HepG2 (cell line): ENCODE results near the gene SLC23A3. TPM values are rescaled to one million over a fixed set of nuclear protein-coding genes. Genes with fewer than 3 reads are reported as not detected.

Source experiments
- DPF2 ChIP-seq: sonication (generic); formaldehyde crosslinking; IDR thresholded peaks from 2 replicates; pipeline ENCODE4 v1.4.0; 2020; ENCODE audit warnings: mild to moderate bottlenecking, low read depth, missing genetic modification reagents, borderline replicate concordance
- FOXO1 ChIP-seq: sonication (generic); formaldehyde crosslinking; IDR thresholded peaks from 2 replicates; pipeline ENCODE4 v1.4.0; 2020; ENCODE audit warnings: missing genetic modification reagents
- HCFC1 ChIP-seq: fragments of 150-350 bp; IDR thresholded peaks from 2 replicates; pipeline ENCODE4 v1.6.1; 2014; ENCODE audit warnings: low read depth, low read length
- NPAS2 ChIP-seq: sonication (generic); formaldehyde crosslinking; IDR thresholded peaks from 2 replicates; pipeline ENCODE4 v1.8.0; 2022; ENCODE audit warnings: mild to moderate bottlenecking, missing genetic modification reagents, borderline replicate concordance
- POLR2AphosphoS2 ChIP-seq: IDR thresholded peaks from 2 replicates; pipeline ENCODE4 v1.6.1; 2011; ENCODE audit warnings: low read depth, low read length, improper control_type of control experiment
- PRPF4 ChIP-seq: fragments of 200-400 bp; formaldehyde crosslinking; IDR thresholded peaks from 2 replicates; pipeline ENCODE4 v1.6.1; 2016; ENCODE audit warnings: low read length, low read depth; ENCODE audit not compliant: poor library complexity, severe bottlenecking
- ZFP36 ChIP-seq: fragments of 150-350 bp; IDR thresholded peaks from 2 replicates; pipeline ENCODE4 v1.6.1; 2018; ENCODE audit warnings: borderline replicate concordance, low read length, low read depth; ENCODE audit not compliant: partially characterized antibody
- ZNF253 ChIP-seq: sonication (generic); formaldehyde crosslinking; IDR thresholded peaks from 2 replicates; pipeline ENCODE4 v1.8.0; 2022; ENCODE audit warnings: mild to moderate bottlenecking, missing genetic modification reagents, borderline replicate concordance
- ZNF33B ChIP-seq: sonication (generic); formaldehyde crosslinking; IDR thresholded peaks from 2 replicates; pipeline ENCODE4 v1.5.1; 2020; ENCODE audit warnings: mild to moderate bottlenecking, missing genetic modification reagents
- polyA plus RNA-seq, 8 experiments: library from polyadenylated mRNA; depleted of rRNA in 3 of 8; stranded (reverse) in 7 of 8; unstranded in 1 of 8; fragments of >200 nt; fragmentation: Illumina TruSeq in 4 of 8; extraction: Trizol in 4 of 8; gene quantifications; 2 replicates each; pipeline versions ENCODE4 v1.2.1 to v1.2.3, GENCODE V29; 2011 to 2016; ENCODE audit warnings: low read depth in 4 of 8, missing spikeins in 1 of 8, mixed read lengths in 1 of 8; ENCODE audit not compliant: insufficient read depth in 1 of 8
- total RNA-seq, 5 experiments: library from RNA; depleted of rRNA; stranded (reverse); fragments of >200 nt; fragmentation: Illumina TruSeq; extraction: Trizol; gene quantifications; 2 replicates each; pipeline ENCODE4 v1.2.3, GENCODE V29; 2016; ENCODE audit warnings: low read depth in 1 of 5
- TF ChIP-seq, protein P1 (sequence below): sonication (generic); formaldehyde crosslinking; IDR thresholded peaks from 2 replicates; pipeline ENCODE4 v1.4.0; 2020; ENCODE audit warnings: mild to moderate bottlenecking, missing genetic modification reagents
- TF ChIP-seq, protein P2 (sequence below): fragments of 450-650 bp; IDR thresholded peaks from 2 replicates; pipeline ENCODE4 v1.6.1; 2017
- TF ChIP-seq, protein P3 (sequence below): sonication (generic); formaldehyde crosslinking; IDR thresholded peaks from 2 replicates; pipeline ENCODE4 v1.5.0; 2020; ENCODE audit warnings: mild to moderate bottlenecking, missing genetic modification reagents, borderline replicate concordance

SLC23A3 gene
- total and polyA plus RNA-seq, 2 of the 13 experiments (the other 11 are each of a cell fraction or from before 2014, with no cell fraction given): 0.38 to 0.78 TPM

DNA sequence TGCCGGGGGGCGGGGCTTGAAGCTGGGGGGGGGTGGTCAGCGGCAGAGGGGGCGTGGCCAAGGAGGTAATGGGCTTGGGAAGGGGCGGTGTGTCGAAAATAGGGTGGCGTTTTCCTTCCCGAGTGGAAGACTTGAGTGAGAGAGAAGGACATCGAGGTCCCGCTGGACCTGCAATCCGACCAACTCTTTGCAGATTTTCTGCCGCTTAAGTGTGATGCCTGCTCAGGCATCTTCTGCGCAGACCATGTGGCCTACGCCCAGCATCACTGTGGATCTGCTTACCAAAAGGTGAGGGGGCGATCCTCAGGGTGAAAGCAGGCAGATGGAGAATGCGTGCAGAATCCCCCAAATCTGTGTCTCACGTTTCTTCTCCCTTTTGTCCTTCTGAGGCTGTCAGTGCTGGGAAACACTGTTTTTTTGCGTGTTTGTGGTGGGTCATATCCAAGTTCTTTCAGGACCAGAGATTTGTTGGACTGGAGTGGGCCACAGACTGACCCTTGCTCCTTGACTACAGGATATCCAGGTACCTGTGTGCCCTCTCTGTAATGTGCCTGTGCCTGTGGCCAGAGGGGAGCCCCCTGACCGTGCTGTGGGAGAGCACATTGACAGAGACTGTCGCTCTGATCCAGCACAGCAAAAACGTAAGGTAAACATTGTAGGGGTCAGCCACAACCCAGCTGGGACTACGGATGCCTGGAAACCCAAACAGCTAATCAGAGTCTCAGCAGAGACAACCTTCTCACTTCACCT, 37.5 kb upstream of the SLC23A3 start (continued):
- TF ChIP-seq, protein P1, sequence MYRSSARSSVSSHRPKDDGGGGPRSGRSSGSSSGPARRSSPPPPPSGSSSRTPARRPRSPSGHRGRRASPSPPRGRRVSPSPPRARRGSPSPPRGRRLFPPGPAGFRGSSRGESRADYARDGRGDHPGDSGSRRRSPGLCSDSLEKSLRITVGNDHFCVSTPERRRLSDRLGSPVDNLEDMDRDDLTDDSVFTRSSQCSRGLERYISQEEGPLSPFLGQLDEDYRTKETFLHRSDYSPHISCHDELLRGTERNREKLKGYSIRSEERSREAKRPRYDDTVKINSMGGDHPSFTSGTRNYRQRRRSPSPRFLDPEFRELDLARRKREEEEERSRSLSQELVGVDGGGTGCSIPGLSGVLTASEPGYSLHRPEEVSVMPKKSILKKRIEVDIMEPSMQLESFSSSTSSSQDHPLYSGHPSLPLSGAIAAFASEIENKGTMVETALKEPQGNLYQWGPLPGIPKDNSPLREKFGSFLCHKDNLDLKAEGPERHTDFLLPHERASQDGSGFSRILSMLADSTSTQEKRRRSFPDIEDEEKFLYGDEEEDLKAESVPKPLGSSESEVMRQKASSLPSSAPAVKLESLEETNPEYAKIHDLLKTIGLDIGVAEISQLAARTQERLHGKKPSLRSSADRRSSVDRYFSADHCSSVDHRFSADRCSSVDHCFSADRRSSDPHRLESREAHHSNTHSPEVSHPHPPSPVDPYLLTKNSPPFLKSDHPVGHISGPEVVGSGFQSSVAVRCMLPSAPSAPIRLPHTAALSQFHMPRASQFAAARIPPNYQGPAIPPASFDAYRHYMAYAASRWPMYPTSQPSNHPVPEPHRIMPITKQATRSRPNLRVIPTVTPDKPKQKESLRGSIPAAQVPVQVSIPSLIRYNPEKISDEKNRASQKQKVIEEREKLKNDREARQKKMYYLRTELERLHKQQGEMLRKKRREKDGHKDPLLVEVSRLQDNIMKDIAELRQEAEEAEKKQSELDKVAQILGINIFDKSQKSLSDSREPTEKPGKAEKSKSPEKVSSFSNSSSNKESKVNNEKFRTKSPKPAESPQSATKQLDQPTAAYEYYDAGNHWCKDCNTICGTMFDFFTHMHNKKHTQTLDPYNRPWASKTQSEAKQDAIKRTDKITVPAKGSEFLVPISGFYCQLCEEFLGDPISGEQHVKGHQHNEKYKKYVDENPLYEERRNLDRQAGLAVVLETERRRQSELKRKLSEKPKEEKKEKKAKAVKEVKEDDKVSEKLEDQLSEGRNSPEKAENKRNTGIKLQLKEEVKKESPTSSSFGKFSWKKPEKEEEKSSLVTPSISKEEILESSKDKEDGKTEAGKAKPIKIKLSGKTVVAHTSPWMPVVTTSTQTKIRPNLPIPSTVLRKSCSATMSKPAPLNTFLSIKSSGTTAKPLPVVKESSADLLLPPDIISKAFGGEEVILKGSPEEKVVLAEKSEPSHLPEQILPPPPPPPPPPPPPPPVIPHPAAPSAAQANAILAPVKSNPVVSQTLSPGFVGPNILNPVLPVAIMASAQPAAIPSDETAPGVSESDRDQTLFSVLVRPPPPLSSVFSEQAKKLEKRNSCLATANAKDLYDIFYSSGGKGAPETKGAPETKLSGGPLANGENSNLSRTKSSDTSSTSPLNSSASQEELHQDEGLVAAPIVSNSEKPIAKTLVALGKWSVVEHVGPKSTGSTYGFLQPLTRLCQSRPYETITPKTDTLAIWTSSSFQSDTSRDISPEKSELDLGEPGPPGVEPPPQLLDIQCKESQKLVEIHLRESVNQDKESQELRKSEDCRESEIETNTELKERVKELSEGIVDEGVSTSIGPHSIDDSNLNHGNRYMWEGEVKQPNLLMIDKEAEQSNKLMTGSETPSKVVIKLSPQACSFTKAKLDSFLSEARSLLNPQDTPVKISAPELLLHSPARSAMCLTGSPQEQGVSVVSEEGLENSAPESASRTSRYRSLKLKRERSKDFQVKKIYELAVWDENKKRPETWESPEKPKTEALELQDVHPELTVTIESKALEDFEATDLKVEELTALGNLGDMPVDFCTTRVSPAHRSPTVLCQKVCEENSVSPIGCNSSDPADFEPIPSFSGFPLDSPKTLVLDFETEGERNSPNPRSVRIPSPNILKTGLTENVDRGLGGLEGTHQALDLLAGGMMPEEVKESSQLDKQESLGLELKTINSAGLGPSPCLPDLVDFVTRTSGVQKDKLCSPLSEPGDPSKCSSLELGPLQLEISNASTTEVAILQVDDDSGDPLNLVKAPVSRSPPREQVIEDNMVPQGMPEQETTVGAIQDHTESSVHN: no peak; the same call in 1 of the 2 replicates
- TF ChIP-seq DPF2 (CRISPR knock-in tag) (no peak), NPAS2 (CRISPR knock-in tag) (no peak), ZFP36 (no peak), HCFC1 (no peak), POLR2AphosphoS2 (no peak), ZNF253 (CRISPR knock-in tag) (no peak), ZNF33B (CRISPR knock-in tag) (0 out of 2 replicates have a peak, but pooled peaks have one; percentile 42), PRPF4 (no peak), FOXO1 (CRISPR knock-in tag) (0 out of 2 replicates have a peak, but pooled peaks have one; percentile 42)
- TF ChIP-seq, protein P2, sequence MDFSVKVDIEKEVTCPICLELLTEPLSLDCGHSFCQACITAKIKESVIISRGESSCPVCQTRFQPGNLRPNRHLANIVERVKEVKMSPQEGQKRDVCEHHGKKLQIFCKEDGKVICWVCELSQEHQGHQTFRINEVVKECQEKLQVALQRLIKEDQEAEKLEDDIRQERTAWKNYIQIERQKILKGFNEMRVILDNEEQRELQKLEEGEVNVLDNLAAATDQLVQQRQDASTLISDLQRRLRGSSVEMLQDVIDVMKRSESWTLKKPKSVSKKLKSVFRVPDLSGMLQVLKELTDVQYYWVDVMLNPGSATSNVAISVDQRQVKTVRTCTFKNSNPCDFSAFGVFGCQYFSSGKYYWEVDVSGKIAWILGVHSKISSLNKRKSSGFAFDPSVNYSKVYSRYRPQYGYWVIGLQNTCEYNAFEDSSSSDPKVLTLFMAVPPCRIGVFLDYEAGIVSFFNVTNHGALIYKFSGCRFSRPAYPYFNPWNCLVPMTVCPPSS: no peak
- TF ChIP-seq, protein P3, sequence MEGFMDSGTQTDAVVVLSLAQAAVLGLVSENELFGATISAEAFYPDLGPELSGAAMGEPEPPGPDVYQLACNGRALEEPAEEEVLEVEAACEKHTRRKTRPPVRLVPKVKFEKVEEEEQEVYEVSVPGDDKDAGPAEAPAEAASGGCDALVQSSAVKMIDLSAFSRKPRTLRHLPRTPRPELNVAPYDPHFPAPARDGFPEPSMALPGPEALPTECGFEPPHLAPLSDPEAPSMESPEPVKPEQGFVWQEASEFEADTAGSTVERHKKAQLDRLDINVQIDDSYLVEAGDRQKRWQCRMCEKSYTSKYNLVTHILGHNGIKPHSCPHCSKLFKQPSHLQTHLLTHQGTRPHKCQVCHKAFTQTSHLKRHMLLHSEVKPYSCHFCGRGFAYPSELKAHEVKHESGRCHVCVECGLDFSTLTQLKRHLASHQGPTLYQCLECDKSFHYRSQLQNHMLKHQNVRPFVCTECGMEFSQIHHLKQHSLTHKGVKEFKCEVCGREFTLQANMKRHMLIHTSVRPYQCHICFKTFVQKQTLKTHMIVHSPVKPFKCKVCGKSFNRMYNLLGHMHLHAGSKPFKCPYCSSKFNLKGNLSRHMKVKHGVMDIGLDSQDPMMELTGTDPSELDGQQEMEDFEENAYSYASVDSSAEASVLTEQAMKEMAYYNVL (CRISPR knock-in tag): no peak; the same call in 1 of the 2 replicates
